Mesothelial cell of epicardium (in vitro differentiated cells): ENCODE results near the gene MPZL3. TPM values are rescaled to one million over a fixed set of nuclear protein-coding genes. Genes with fewer than 3 reads are reported as not detected.

Experiments used
- DNase-seq, 2 experiments: peaks; one replicate each; pipeline ENCODE4 v3.0.0; 2021; ENCODE audit warnings: low spot score in 2 of 2; ENCODE audit not compliant: unreplicated experiment in 2 of 2
- H3K27ac Mint-ChIP-seq: 2 replicates; pipeline ENCODE4 v1.8.0; 2021; ENCODE audit warnings: mixed read lengths
- H3K27me3 Mint-ChIP-seq: 2 replicates; pipeline ENCODE4 v1.8.0; 2021; ENCODE audit warnings: low read depth, mixed read lengths
- H3K36me3 Mint-ChIP-seq: 2 replicates; pipeline ENCODE4 v1.8.0; 2021; ENCODE audit warnings: mixed read lengths
- H3K4me1 Mint-ChIP-seq: 2 replicates; pipeline ENCODE4 v1.8.0; 2021; ENCODE audit warnings: mixed read lengths
- H3K4me3 Mint-ChIP-seq: 2 replicates; pipeline ENCODE4 v1.8.0; 2021; ENCODE audit warnings: mild to moderate bottlenecking, moderate library complexity, mixed read lengths
- H3K9me3 Mint-ChIP-seq: 2 replicates; pipeline ENCODE4 v1.8.0; 2021; ENCODE audit warnings: mixed read lengths
- total RNA-seq: library from RNA; stranded (reverse); gene quantifications from 3 replicates; pipeline ENCODE4 v1.2.1, GENCODE V29; 2021
- TF ChIP-seq, protein P1 (sequence below): fragments of 200-600 bp; sonication (generic); IDR thresholded peaks from one replicate; pipeline ENCODE4 v1.5.0; 2021; ENCODE audit warnings: antibody characterized with exemption; ENCODE audit not compliant: unreplicated experiment

Gene MPZL3
- total RNA-seq, 1 donor from 2014 or later: 5.0 TPM

DNA sequence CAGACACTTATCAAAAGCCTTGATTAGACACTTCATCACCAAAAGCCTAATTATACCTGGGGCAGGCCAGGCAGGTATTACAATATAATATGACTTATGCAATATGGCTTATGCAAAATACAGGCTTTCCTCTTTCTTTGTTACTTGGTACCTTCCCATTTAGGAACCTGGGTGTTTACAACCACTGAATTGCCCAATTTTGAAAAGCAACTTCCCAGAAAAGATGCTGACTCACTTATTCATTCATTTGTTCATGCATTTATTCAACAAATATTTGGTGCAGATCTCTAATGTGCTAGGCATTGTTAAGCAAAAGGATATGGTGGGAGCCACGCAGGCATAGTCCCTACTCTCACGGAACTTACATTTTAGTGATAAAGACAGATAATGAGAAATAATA, 13.7 kb downstream of the MPZL3 start:
- H3K27ac Mint-ChIP-seq: no peak overlapping the region
- TF ChIP-seq, protein P1, sequence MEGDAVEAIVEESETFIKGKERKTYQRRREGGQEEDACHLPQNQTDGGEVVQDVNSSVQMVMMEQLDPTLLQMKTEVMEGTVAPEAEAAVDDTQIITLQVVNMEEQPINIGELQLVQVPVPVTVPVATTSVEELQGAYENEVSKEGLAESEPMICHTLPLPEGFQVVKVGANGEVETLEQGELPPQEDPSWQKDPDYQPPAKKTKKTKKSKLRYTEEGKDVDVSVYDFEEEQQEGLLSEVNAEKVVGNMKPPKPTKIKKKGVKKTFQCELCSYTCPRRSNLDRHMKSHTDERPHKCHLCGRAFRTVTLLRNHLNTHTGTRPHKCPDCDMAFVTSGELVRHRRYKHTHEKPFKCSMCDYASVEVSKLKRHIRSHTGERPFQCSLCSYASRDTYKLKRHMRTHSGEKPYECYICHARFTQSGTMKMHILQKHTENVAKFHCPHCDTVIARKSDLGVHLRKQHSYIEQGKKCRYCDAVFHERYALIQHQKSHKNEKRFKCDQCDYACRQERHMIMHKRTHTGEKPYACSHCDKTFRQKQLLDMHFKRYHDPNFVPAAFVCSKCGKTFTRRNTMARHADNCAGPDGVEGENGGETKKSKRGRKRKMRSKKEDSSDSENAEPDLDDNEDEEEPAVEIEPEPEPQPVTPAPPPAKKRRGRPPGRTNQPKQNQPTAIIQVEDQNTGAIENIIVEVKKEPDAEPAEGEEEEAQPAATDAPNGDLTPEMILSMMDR: no peak
- H3K27me3 Mint-ChIP-seq: peaks cover 3% of the 10 kb centered on the region
- no peak overlapping the region for H3K4me3 Mint-ChIP-seq
- H3K36me3 Mint-ChIP-seq: no peaks in the 10 kb centered on the region
- DNase-seq: no peak
- H3K4me1 Mint-ChIP-seq: peaks cover 70% of the 10 kb centered on the region
- no peaks in the 10 kb centered on the region for H3K9me3 Mint-ChIP-seq

DNA sequence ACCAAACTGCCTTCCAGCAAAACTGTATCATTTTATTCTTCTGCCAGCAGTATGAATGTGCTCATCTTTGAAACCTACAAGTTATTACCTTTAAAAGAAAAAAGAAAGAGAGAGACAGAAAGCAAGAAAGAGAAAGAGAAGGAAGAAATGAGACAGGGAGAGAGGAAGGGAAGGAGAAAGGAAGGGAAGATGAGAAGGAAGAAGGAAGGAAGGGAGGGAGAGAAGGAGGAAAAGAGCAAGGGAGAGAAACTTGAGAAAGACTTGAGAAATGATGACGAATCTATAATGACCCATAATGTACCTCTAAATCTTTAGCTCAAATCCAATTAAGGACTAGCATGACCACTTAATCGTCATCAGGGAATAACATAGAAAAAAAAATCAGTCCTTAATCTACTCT, 16.0 kb downstream of the MPZL3 start:
- Mint-ChIP-seq H3K4me1 (peaks cover 49% of the 10 kb centered on the region), H3K27me3 (peaks cover 3% of the 10 kb centered on the region), H3K9me3 (no peaks in the 10 kb centered on the region), H3K36me3 (no peaks in the 10 kb centered on the region), H3K4me3 (no peak overlapping the region), H3K27ac (peak overlapping the region; percentile 35)
- no peak for DNase-seq
- TF ChIP-seq, protein P1: no peak

DNA sequence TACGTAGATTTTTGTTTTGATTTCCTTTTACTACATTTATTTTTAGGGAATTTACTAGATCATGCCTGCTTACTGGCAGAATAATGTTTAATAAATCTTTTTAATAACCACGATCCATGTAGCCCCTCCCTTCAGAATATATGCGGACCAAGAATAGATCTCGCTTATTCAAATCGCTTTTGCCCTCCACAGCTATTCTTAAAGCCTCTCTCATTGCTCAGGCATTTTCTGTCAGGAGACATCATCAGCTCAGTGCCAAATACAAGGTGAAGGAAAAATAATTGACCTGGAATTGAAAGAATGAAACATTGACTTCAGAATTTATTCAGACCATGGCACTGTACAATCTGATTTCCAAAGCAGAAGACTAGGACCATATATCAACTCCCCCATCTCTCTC, 17.3 kb downstream of the MPZL3 start:
- peaks cover 35% of the 10 kb centered on the region for H3K4me1 Mint-ChIP-seq
- no peak overlapping the region for H3K27ac Mint-ChIP-seq
- H3K9me3 Mint-ChIP-seq: no peaks in the 10 kb centered on the region
- TF ChIP-seq, protein P1: no peak
- no peak for DNase-seq
- H3K36me3 Mint-ChIP-seq: no peaks in the 10 kb centered on the region
- H3K27me3 Mint-ChIP-seq: peaks cover 3% of the 10 kb centered on the region
- no peak overlapping the region for H3K4me3 Mint-ChIP-seq

DNA sequence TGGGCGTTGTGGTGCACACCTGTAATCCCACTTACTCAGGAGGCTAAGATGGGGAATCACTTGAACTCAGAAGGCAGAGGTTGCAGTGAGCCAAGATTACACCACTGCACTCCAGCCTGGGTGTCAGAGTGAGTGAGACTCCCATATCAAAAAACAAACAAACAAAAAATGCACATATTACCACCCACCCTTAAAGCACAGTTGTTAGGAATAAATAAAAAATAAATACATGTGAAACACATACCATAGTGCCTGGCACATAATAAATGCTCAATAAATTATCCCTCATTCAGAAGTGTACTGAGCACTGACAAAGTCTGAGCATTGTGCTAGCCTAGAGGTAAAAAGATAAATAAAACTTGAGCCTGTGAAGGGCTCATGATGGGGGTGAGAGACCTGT, 18.3 kb downstream of the MPZL3 start:
- TF ChIP-seq, protein P1: no peak
- H3K27ac Mint-ChIP-seq: no peak overlapping the region
- peaks cover 28% of the 10 kb centered on the region for H3K4me1 Mint-ChIP-seq
- no peaks in the 10 kb centered on the region for H3K9me3 Mint-ChIP-seq
- no peak for DNase-seq
- H3K27me3 Mint-ChIP-seq: peaks cover 3% of the 10 kb centered on the region
- H3K36me3 Mint-ChIP-seq: peaks cover 4% of the 10 kb centered on the region
- H3K4me3 Mint-ChIP-seq: no peak overlapping the region

DNA sequence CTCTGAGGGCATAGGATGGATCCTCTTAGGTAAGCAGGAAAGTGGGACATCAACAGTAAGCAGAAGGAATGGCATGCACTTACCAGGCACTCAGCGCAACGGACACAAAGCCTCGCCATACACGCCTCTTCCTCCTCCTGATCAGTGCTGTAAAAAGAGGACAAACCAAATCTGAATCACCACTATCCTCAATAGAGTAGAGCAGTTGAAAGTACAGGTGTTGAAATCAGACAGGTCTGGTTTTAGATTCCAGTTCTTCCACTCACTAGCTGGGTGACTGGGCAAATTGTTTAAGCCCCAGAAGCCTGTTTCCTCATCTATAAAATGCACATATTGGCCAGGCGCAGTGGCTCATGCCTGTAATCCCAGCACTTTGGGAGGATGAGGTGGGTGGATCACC, 18.8 kb downstream of the MPZL3 start:
- peaks cover 4% of the 10 kb centered on the region for H3K36me3 Mint-ChIP-seq
- no peak for DNase-seq
- no peak overlapping the region for H3K4me3 Mint-ChIP-seq
- peaks cover 3% of the 10 kb centered on the region for H3K27me3 Mint-ChIP-seq
- TF ChIP-seq, protein P1: no peak
- H3K9me3 Mint-ChIP-seq: no peaks in the 10 kb centered on the region
- no peak overlapping the region for H3K27ac Mint-ChIP-seq
- H3K4me1 Mint-ChIP-seq: peaks cover 24% of the 10 kb centered on the region

DNA sequence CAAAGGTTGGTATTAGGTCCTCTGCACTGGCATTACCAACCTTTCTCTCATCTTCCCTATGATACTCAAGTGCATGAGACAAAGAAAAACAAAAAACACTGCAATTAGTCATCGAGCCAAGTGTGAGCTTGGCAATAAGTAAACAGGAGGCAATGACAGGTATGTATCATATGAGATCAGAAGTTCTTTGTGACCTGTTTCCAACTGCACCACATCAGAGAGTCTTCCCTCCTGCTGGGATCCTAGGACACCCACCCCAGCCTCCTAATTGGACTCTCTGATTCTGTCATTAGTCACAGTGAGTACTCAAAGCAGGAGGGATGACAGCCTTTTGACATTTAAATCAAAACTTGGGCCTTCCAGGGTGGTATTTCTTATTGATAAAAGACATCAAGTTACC, 19.5 kb downstream of the MPZL3 start:
- TF ChIP-seq, protein P1: no peak
- no peak for DNase-seq
- Mint-ChIP-seq H3K9me3 (no peaks in the 10 kb centered on the region), H3K27ac (no peak overlapping the region), H3K4me3 (no peak overlapping the region), H3K36me3 (peaks cover 4% of the 10 kb centered on the region), H3K27me3 (peaks cover 3% of the 10 kb centered on the region), H3K4me1 (peaks cover 24% of the 10 kb centered on the region)
